ENCODE data around the gene MRPL52.

Gene MRPL52

DNA sequence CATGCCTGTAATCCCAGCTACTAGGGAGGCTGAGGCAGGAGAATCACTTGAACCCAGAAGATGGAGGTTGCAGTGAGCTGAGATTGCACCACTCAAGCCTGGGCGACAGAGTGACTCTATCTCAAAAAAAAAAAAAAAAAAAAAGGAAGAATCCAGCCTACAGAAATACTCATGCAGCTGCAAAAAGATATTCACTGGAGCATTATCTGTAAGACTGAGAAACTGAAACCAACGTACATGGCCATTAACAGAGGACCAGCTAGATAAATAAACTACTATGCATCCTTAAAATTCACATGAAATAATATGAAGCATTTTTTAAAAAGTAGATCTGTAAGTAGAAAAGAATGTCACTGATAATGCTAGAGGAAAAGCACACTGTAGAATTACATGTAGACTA lies 18.0 kb upstream of the MRPL52 start:
- no peak overlapping the region for H3K4me3 ChIP-seq (ENCODE audit: low read depth, low read length)
- H3K27ac ChIP-seq (ENCODE audit: low read depth, low read length): no peak overlapping the region
- no peaks in the 10 kb centered on the region for H3K27me3 ChIP-seq (ENCODE audit: insufficient read depth, low read length)
- H2AFZ ChIP-seq (ENCODE audit: low read length, unreplicated experiment): no peak overlapping the region
- H3K79me2 ChIP-seq (ENCODE audit: control insufficient read depth, insufficient read depth, low read length, unreplicated experiment): no peaks in the 10 kb centered on the region
- H3K36me3 ChIP-seq (ENCODE audit: insufficient read depth, low read length): no peaks in the 10 kb centered on the region
- H3K4me1 ChIP-seq (ENCODE audit: control insufficient read depth, insufficient read depth, low read length, unreplicated experiment): peaks cover 8% of the 10 kb centered on the region

DNA sequence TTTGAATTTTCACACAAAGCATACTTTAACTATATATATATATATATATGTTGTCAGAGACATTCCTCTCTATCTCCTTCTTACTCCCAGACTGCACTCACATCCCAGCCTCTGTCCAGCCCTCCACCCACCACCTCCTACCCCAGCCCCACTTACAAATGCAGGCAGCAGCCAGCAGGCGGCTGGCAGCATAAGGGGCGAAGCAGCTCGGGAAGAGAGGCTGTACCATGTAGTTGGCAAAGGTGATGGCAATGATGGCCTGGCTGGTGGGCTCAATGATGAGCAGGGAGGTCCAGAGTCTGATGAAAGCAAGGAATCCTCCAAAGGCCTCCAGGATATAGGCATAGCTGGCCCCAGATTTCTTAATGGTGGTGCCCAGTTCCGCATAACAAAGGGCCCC lies 16.9 kb upstream of the MRPL52 start:
- Histone ChIP-seq H2AFZ (ENCODE audit: low read length, unreplicated experiment) (no peak overlapping the region), H3K4me1 (ENCODE audit: control insufficient read depth, insufficient read depth, low read length, unreplicated experiment) (peaks cover 8% of the 10 kb centered on the region), H3K27me3 (ENCODE audit: insufficient read depth, low read length) (no peaks in the 10 kb centered on the region), H3K27ac (ENCODE audit: low read depth, low read length) (no peak overlapping the region), H3K36me3 (ENCODE audit: insufficient read depth, low read length) (no peaks in the 10 kb centered on the region), H3K4me3 (ENCODE audit: low read depth, low read length) (no peak overlapping the region), H3K79me2 (ENCODE audit: control insufficient read depth, insufficient read depth, low read length, unreplicated experiment) (no peaks in the 10 kb centered on the region)

GRCh38 chr14:22813145-22813544 lies 16.5 kb upstream of the MRPL52 start:
- Histone ChIP-seq H3K27ac (ENCODE audit: low read depth, low read length) (no peak overlapping the region), H3K79me2 (ENCODE audit: control insufficient read depth, insufficient read depth, low read length, unreplicated experiment) (no peaks in the 10 kb centered on the region), H3K4me3 (ENCODE audit: low read depth, low read length) (no peak overlapping the region), H3K4me1 (ENCODE audit: control insufficient read depth, insufficient read depth, low read length, unreplicated experiment) (peaks cover 8% of the 10 kb centered on the region), H2AFZ (ENCODE audit: low read length, unreplicated experiment) (no peak overlapping the region), H3K27me3 (ENCODE audit: insufficient read depth, low read length) (no peaks in the 10 kb centered on the region), H3K36me3 (ENCODE audit: insufficient read depth, low read length) (no peaks in the 10 kb centered on the region)

DNA sequence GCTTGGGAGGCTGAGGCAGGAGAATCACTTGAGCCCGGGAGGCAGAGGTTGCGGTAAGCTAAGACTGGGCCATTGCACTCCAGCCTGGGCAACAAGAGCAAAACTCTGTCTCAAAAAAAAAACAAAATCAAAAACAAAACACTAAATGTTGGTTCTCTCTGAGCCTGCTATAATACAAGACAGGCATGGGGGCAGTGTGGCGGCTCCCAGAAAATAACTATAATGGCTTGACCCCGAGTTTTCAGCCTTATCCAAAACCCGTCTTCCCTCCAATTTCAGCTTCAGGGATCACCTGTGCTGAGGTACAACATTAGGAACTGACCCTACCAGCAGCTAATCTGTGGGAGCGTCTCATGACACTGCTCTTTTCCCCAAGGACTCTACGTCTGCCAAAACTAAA lies 15.3 kb upstream of the MRPL52 start:
- Histone ChIP-seq H3K36me3 (ENCODE audit: insufficient read depth, low read length) (no peaks in the 10 kb centered on the region), H3K4me1 (ENCODE audit: control insufficient read depth, insufficient read depth, low read length, unreplicated experiment) (peaks cover 13% of the 10 kb centered on the region), H3K27me3 (ENCODE audit: insufficient read depth, low read length) (no peaks in the 10 kb centered on the region), H3K27ac (ENCODE audit: low read depth, low read length) (no peak overlapping the region), H2AFZ (ENCODE audit: low read length, unreplicated experiment) (no peak overlapping the region), H3K79me2 (ENCODE audit: control insufficient read depth, insufficient read depth, low read length, unreplicated experiment) (no peaks in the 10 kb centered on the region), H3K4me3 (ENCODE audit: low read depth, low read length) (no peak overlapping the region)

DNA sequence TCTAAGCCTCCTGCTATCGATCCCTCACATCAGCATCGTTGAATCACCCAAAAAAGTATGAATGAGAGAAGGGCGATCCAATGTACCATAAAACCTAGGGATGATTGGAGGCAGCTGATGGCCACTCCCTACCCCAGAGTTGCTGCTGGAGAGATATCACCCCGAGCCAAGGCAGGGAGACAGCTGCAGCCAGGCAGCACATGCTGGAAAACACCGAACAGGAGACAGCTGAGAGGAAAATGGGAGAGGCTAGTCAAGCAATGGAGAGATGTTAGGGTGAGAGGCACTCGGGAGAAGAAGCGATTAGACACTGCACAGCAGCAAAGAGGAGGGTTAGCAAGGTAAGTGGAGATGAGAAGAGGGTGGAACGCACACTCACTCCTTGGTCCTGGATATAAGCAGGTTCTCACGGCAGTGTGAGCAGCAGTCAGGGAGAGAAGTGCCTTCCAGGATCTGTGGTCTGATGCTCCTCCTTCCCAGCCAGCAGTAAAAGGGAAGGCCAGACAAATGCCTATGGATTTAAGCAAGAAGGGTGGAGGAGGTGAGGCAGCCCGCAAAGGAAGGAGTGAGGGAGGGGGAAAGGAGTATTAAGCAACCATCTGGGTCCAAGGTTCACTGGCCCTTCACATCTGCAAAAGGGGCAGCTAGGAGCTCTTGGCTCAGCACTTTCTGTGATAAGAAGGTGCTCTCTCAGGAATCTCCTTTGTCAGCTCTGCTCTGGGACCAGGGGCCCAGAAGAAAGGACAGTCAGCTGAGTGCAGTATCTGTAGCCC lies 14.6 kb upstream of the MRPL52 start, which contains the start of gene SLC7A7:
SLC7A7 (minus strand) TSS at position 495 of the 773 bp plus-strand sequence. CDS start 2,037 bp downstream, outside the sequence.
- H2AFZ ChIP-seq (ENCODE audit: low read length, unreplicated experiment): no peak within 1 kb of the TSS
- no peaks in the 10 kb centered on the region for H3K36me3 ChIP-seq (ENCODE audit: insufficient read depth, low read length)
- no peak within 1 kb of the TSS for H3K27ac ChIP-seq (ENCODE audit: low read depth, low read length)
- no peaks in the 10 kb centered on the region for H3K79me2 ChIP-seq (ENCODE audit: control insufficient read depth, insufficient read depth, low read length, unreplicated experiment)
- H3K4me1 ChIP-seq (ENCODE audit: control insufficient read depth, insufficient read depth, low read length, unreplicated experiment): peaks cover 21% of the 10 kb centered on the region
- no peaks in the 10 kb centered on the region for H3K27me3 ChIP-seq (ENCODE audit: insufficient read depth, low read length)
- H3K4me3 ChIP-seq (ENCODE audit: low read depth, low read length): no peak within 1 kb of the TSS

- Histone ChIP-seq H3K79me2 (ENCODE audit: control insufficient read depth, insufficient read depth, low read length, unreplicated experiment) (no peaks in the 10 kb centered on the region), H3K36me3 (ENCODE audit: insufficient read depth, low read length) (no peaks in the 10 kb centered on the region), H3K27ac (ENCODE audit: low read depth, low read length) (peak overlapping the region; percentile 57), H3K27me3 (ENCODE audit: insufficient read depth, low read length) (no peaks in the 10 kb centered on the region), H3K4me3 (ENCODE audit: low read depth, low read length) (peak overlapping the region; percentile 74), H3K4me1 (ENCODE audit: control insufficient read depth, insufficient read depth, low read length, unreplicated experiment) (peaks cover 32% of the 10 kb centered on the region), H2AFZ (ENCODE audit: low read length, unreplicated experiment) (peak overlapping the region; percentile 94)
Measured at GRCh38 chr14:22819151-22819988, 10.3 kb upstream of the MRPL52 start.

DNA sequence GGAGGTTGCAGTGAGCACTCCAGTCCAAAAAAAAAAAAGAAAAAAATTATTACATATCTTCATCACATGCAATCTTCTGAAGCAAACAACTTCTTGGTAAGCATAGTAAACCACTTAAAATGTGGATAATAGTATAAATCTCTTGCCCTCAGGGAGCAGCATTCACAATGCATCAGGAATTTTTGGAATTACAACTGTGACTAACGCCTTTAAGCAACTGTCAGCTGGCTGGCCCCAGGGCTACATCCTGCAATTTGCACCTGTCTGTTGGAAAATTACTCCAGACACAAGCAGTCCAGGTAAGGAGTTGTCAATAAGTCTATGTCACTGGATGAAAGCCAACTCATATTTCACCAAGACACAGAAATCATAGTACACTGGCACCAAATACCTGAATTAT lies 9.0 kb upstream of the MRPL52 start:
- H3K4me1 ChIP-seq (ENCODE audit: control insufficient read depth, insufficient read depth, low read length, unreplicated experiment): peaks cover 33% of the 10 kb centered on the region
- no peaks in the 10 kb centered on the region for H3K27me3 ChIP-seq (ENCODE audit: insufficient read depth, low read length)
- H3K4me3 ChIP-seq (ENCODE audit: low read depth, low read length): no peak overlapping the region
- H3K27ac ChIP-seq (ENCODE audit: low read depth, low read length): no peak overlapping the region
- no peaks in the 10 kb centered on the region for H3K36me3 ChIP-seq (ENCODE audit: insufficient read depth, low read length)
- no peak overlapping the region for H2AFZ ChIP-seq (ENCODE audit: low read length, unreplicated experiment)
- H3K79me2 ChIP-seq (ENCODE audit: control insufficient read depth, insufficient read depth, low read length, unreplicated experiment): no peaks in the 10 kb centered on the region

- Histone ChIP-seq H3K36me3 (ENCODE audit: insufficient read depth, low read length) (no peaks in the 10 kb centered on the region), H2AFZ (ENCODE audit: low read length, unreplicated experiment) (no peak overlapping the region), H3K4me3 (ENCODE audit: low read depth, low read length) (no peak overlapping the region), H3K27me3 (ENCODE audit: insufficient read depth, low read length) (no peaks in the 10 kb centered on the region), H3K79me2 (ENCODE audit: control insufficient read depth, insufficient read depth, low read length, unreplicated experiment) (no peaks in the 10 kb centered on the region), H3K27ac (ENCODE audit: low read depth, low read length) (no peak overlapping the region), H3K4me1 (ENCODE audit: control insufficient read depth, insufficient read depth, low read length, unreplicated experiment) (peaks cover 33% of the 10 kb centered on the region)
Measured at GRCh38 chr14:22821193-22822015, 8.3 kb upstream of the MRPL52 start.

GRCh38 chr14:22822016-22822570 lies 7.6 kb upstream of the MRPL52 start:
- Histone ChIP-seq H3K4me3 (ENCODE audit: low read depth, low read length) (peak overlapping the region; percentile 74), H3K36me3 (ENCODE audit: insufficient read depth, low read length) (no peaks in the 10 kb centered on the region), H3K4me1 (ENCODE audit: control insufficient read depth, insufficient read depth, low read length, unreplicated experiment) (peaks cover 33% of the 10 kb centered on the region), H3K79me2 (ENCODE audit: control insufficient read depth, insufficient read depth, low read length, unreplicated experiment) (no peaks in the 10 kb centered on the region), H2AFZ (ENCODE audit: low read length, unreplicated experiment) (peak overlapping the region; percentile 70), H3K27me3 (ENCODE audit: insufficient read depth, low read length) (no peaks in the 10 kb centered on the region), H3K27ac (ENCODE audit: low read depth, low read length) (no peak overlapping the region)

DNA sequence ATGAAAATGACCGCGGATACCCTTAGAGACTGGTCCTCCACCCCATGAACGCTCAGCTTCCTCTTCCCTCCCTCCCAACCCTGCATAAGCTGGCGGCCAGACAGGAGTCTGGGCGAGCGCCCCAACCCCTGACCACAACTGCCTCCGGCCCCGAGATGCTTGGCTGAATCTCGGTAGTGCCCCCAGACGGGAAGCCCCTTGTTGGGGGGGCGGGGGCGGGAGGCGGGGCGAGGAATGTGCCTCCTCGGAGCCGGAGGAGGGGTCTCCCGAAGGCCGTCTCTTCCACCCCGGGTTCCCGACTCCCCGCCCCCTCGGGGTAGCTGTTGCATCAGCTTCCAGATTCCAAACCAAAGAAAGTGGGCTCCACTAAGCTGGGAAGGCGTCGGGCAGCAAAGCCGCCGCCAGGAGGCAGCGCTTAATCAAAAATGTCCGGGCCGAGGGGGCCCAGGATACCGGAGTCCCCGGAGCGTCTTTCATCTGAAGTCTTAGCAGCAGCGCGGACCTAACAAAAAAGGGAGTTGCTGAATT lies 7.1 kb upstream of the MRPL52 start:
- Histone ChIP-seq H3K4me1 (ENCODE audit: control insufficient read depth, insufficient read depth, low read length, unreplicated experiment) (peaks cover 33% of the 10 kb centered on the region), H3K4me3 (ENCODE audit: low read depth, low read length) (peak overlapping the region; percentile 74), H2AFZ (ENCODE audit: low read length, unreplicated experiment) (peak overlapping the region; percentile 77), H3K27ac (ENCODE audit: low read depth, low read length) (peak overlapping the region; percentile 29; the same call in 1 of the 2 replicates), H3K27me3 (ENCODE audit: insufficient read depth, low read length) (no peaks in the 10 kb centered on the region), H3K36me3 (ENCODE audit: insufficient read depth, low read length) (no peaks in the 10 kb centered on the region), H3K79me2 (ENCODE audit: control insufficient read depth, insufficient read depth, low read length, unreplicated experiment) (no peaks in the 10 kb centered on the region)

All from ACC112 (cell line).